A549 (cell line): ENCODE measurements around the gene MED22. TPM values are rescaled to one million over a fixed set of nuclear protein-coding genes. Genes with fewer than 3 reads are reported as not detected.
A peak's percentile ranks its signal among the peaks of the same experiment; 100 is the strongest.

Experiments used
- ATAC-seq, 2 experiments: fragments of 200-7000 bp in 1 of 2; fragments of >200 bp in 1 of 2; cut with Nextera tagmentation in 1 of 2; cut with Tn5 transposase in 1 of 2; 3 replicates each; pipeline versions ENCODE4 v1.8.0 to v1.9.1; 2018 to 2020; ENCODE audit warnings: mild to moderate bottlenecking in 1 of 2, moderate library complexity in 1 of 2
- CTCF ChIA-PET: fragments of 300-600 bp; sonication (Branson Sonifier 250); formaldehyde crosslinking; extraction: SDS; loops from one replicate; lab custom pipeline; 2021; ENCODE audit warnings: antibody characterized with exemption, inconsistent platforms; lab: Yijun Ruan, JAX
- POLR2A ChIA-PET: fragments of 350-600 bp; formaldehyde crosslinking; extraction: SDS; loops from one replicate; lab custom pipeline; 2021; ENCODE audit warnings: antibody characterized with exemption, inconsistent platforms; lab: Yijun Ruan, JAX
- DNase-seq, 2 experiments: peaks; one replicate each; pipeline versions ENCODE4 v3.0.0 to v3.0.0-alpha.2; 2011 to 2016; ENCODE audit warnings: low read depth in 1 of 2, low spot score in 1 of 2
- FAIRE-seq: peaks from 2 replicates; lab custom pipeline; 2011; peaks lifted over from hg19 to GRCh38; lab: Jason Lieb, UNC
- H3K27ac ChIP-seq, 2 experiments: fragments of >200 bp; sonication (Bioruptor Twin); formaldehyde crosslinking; 3 replicates each; pipeline ENCODE4 v1.5.1; 2016 to 2017
- H3K4me1 ChIP-seq: fragments of >200 bp; sonication (Bioruptor Twin); formaldehyde crosslinking; 3 replicates; pipeline ENCODE4 v1.6.1; 2016
- H3K4me2 ChIP-seq: fragments of >200 bp; sonication (Bioruptor Twin); formaldehyde crosslinking; 3 replicates; pipeline ENCODE4 v1.6.1; 2016
- H3K4me3 ChIP-seq: fragments of >200 bp; sonication (Bioruptor Twin); formaldehyde crosslinking; 3 replicates; pipeline ENCODE4 v1.5.1; 2016
- H3K9me3 ChIP-seq: fragments of >200 bp; sonication (Bioruptor Twin); formaldehyde crosslinking; 3 replicates; pipeline ENCODE4 v1.6.1; 2016
- ATOH8 ChIP-seq: fragments of 250-450 bp; sonication (Bioruptor Pico); IDR thresholded peaks from 2 replicates; pipeline ENCODE4 v1.5.0; 2020; ENCODE audit warnings: low read depth, mild to moderate bottlenecking, moderate library complexity
- BCL3 ChIP-seq: fragments of >200 bp; sonication (Bioruptor Twin); formaldehyde crosslinking; IDR thresholded peaks from 3 replicates; pipeline ENCODE4 v1.6.1; 2016
- CBX2 ChIP-seq: fragments of 200-600 bp; sonication (generic); IDR thresholded peaks from 2 replicates; pipeline ENCODE4 v1.6.1; 2016; ENCODE audit warnings: low read depth, mild to moderate bottlenecking, borderline replicate concordance
- EP300 ChIP-seq, 2 experiments: fragments of >200 bp; sonication (Bioruptor Twin); formaldehyde crosslinking; IDR thresholded peaks; 2 replicates in 1 of 2; 3 replicates in 1 of 2; pipeline ENCODE4 v1.6.1; 2016 to 2017
- FOSB ChIP-seq: fragments of 250-450 bp; sonication (Bioruptor Pico); IDR thresholded peaks from 2 replicates; pipeline ENCODE4 v1.5.0; 2020; ENCODE audit warnings: mild to moderate bottlenecking, moderate library complexity
- GATA3 ChIP-seq: IDR thresholded peaks from 2 replicates; pipeline ENCODE4 v1.6.1; 2012; ENCODE audit warnings: borderline replicate concordance
- HOXB13 ChIP-seq: fragments of 250-450 bp; sonication (Bioruptor Pico); IDR thresholded peaks from 2 replicates; pipeline ENCODE4 v1.5.0; 2020; ENCODE audit warnings: low read depth, mild to moderate bottlenecking, moderate library complexity
- JUN ChIP-seq, 2 experiments: fragments of >200 bp; sonication (Bioruptor Twin); formaldehyde crosslinking; IDR thresholded peaks; 2 replicates in 1 of 2; 3 replicates in 1 of 2; pipeline ENCODE4 v1.6.1; 2016 to 2017
- JUNB ChIP-seq: fragments of >200 bp; sonication (Bioruptor Twin); formaldehyde crosslinking; IDR thresholded peaks from 2 replicates; pipeline ENCODE4 v1.6.1; 2016
- MAX ChIP-seq: IDR thresholded peaks from 2 replicates; pipeline ENCODE4 v1.6.1; 2012
- NFE2L2 ChIP-seq: fragments of 150-350 bp; conservative IDR thresholded peaks from 2 replicates; pipeline ENCODE4 v1.6.1; 2014; ENCODE audit warnings: low read length
- NR3C1 ChIP-seq: fragments of >200 bp; sonication (Bioruptor Twin); formaldehyde crosslinking; IDR thresholded peaks from 3 replicates; pipeline ENCODE4 v1.6.1; 2017
- POLR2A ChIP-seq: IDR thresholded peaks from 2 replicates; pipeline ENCODE4 v1.6.1; 2012; ENCODE audit warnings: mild to moderate bottlenecking, low read length
- TFCP2L1 ChIP-seq: fragments of 250-450 bp; sonication (Bioruptor Pico); IDR thresholded peaks from 2 replicates; pipeline ENCODE4 v1.5.0; 2021; ENCODE audit warnings: mild to moderate bottlenecking
- TP53 ChIP-seq: fragments of 250-450 bp; sonication (Bioruptor Pico); IDR thresholded peaks from 2 replicates; pipeline ENCODE4 v1.5.0; 2021; ENCODE audit warnings: mild to moderate bottlenecking, moderate library complexity
- WGBS: methylation state at CpG from one replicate; pipeline ENCODE4 v1.1.6; 2017; ENCODE audit errors: missing lambda C conversion rate; 5-methylcytosine and 5-hydroxymethylcytosine counted together
- polyA plus RNA-seq, 4 experiments: library from polyadenylated mRNA; depleted of rRNA in 3 of 4; stranded (reverse); fragments of >200 nt; fragmentation: RNase III in 1 of 4; extraction: RNeasy Plus Mini Kit Qiagen cat#74134 plus additional on column Dnase treatment in 1 of 4; gene quantifications; 2 replicates in 3 of 4; 3 replicates in 1 of 4; pipeline ENCODE4 v1.2.3, GENCODE V29; 2011 to 2017
- TF ChIP-seq, protein P1 (sequence below): fragments of >200 bp; sonication (Bioruptor Twin); formaldehyde crosslinking; IDR thresholded peaks from 3 replicates; pipeline ENCODE4 v1.5.1; 2016
- TF ChIP-seq, protein P2 (sequence below): IDR thresholded peaks from 2 replicates; pipeline ENCODE4 v1.6.1; 2012

Gene MED22
- polyA plus RNA-seq, 2 of the 4 experiments (the other 2 are of a cell fraction) = 15.7 to 22.0 TPM

- DNase-seq (no peak), FAIRE-seq (no peak), ATAC-seq (no peak)
- ChIA-PET POLR2A (interaction anchor here (1.1 kb wide), 1 partner anchor 167 kb away, joined by 3 read pairs; no protein-coding TSS in a partner anchor), CTCF (interaction anchor here (0.9 to 7.5 kb wide), 4 partner anchors 11 to 134 kb away, joined by 3 to 59 read pairs (median 4); no protein-coding TSS in a partner anchor)
- Histone ChIP-seq H3K4me1 (peaks cover 24% of the 10 kb centered on the region; the same call in 2 of the 3 replicates), H3K27ac (no peak overlapping the region), H3K9me3 (no peaks in the 10 kb centered on the region), H3K4me3 (no peak overlapping the region), H3K4me2 (no peak overlapping the region)
- 86% methylated on average over 8 of the region's 8 CpGs for WGBS
- TF ChIP-seq HOXB13 (CRISPR knock-in tag) = no peak
- peak in 1 of 2 experiments; percentile 28; a peak in 1 of 5 replicates for TF ChIP-seq JUN (IDR thresholded peaks at IDR 0.05)
- TF ChIP-seq NFE2L2 = no peak
- no peak for TF ChIP-seq NR3C1
- TF ChIP-seq CBX2 = no peak
- TF ChIP-seq GATA3 = no peak
- TF ChIP-seq POLR2A = peak; percentile 15; the same call in 1 of the 2 replicates
- TF ChIP-seq JUNB = no peak
- TF ChIP-seq MAX = no peak
- no peak; the same call in 1 of the 2 replicates for TF ChIP-seq FOSB (CRISPR knock-in tag)
These were observed 4.9 kb upstream of the MED22 start for GRCh38 chr9:133352635-133353340.

GRCh38 chr9:133351908-133352634 is 4.1 kb upstream of the MED22 start:
- DNase-seq = peak; percentile 72 to 83
- peak; percentile 19 to 42; a peak in 5 of 6 replicates for ATAC-seq
- WGBS = 83% methylated on average over 14 of the region's 14 CpGs
- ChIA-PET POLR2A (interaction anchor here (0.7 kb wide), 1 partner anchor 14 kb away, joined by 3 read pairs; no protein-coding TSS in a partner anchor), CTCF (interaction anchor here (0.7 to 1.7 kb wide), 7 partner anchors 10 to 166 kb away, joined by 3 to 8 read pairs (median 3); no protein-coding TSS in a partner anchor)
- Histone ChIP-seq H3K4me1 (peaks cover 19% of the 10 kb centered on the region; the same call in 2 of the 3 replicates), H3K4me2 (no peak overlapping the region), H3K4me3 (no peak overlapping the region), H3K27ac (no peak overlapping the region), H3K9me3 (no peaks in the 10 kb centered on the region)
- no peak for FAIRE-seq
- TF ChIP-seq TP53 = peak; percentile 14; the same call in 1 of the 2 replicates
- no peak for TF ChIP-seq ATOH8 (CRISPR knock-in tag)
- TF ChIP-seq, protein P1, sequence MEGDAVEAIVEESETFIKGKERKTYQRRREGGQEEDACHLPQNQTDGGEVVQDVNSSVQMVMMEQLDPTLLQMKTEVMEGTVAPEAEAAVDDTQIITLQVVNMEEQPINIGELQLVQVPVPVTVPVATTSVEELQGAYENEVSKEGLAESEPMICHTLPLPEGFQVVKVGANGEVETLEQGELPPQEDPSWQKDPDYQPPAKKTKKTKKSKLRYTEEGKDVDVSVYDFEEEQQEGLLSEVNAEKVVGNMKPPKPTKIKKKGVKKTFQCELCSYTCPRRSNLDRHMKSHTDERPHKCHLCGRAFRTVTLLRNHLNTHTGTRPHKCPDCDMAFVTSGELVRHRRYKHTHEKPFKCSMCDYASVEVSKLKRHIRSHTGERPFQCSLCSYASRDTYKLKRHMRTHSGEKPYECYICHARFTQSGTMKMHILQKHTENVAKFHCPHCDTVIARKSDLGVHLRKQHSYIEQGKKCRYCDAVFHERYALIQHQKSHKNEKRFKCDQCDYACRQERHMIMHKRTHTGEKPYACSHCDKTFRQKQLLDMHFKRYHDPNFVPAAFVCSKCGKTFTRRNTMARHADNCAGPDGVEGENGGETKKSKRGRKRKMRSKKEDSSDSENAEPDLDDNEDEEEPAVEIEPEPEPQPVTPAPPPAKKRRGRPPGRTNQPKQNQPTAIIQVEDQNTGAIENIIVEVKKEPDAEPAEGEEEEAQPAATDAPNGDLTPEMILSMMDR = peak; percentile 56
- peak; percentile 29; the same call in 1 of the 2 replicates for TF ChIP-seq MAX
- no peak for TF ChIP-seq FOSB (CRISPR knock-in tag)
- TF ChIP-seq BCL3 = 0 out of 3 replicates have a peak, but pooled peaks have one; percentile 30
- TF ChIP-seq JUN (IDR thresholded peaks at IDR 0.05) = peak; percentile 13 to 40; a peak in 2 of 5 replicates
- 0 out of 2 replicates have a peak, but pooled peaks have one; percentile 18 for TF ChIP-seq GATA3
- TF ChIP-seq, protein P2, sequence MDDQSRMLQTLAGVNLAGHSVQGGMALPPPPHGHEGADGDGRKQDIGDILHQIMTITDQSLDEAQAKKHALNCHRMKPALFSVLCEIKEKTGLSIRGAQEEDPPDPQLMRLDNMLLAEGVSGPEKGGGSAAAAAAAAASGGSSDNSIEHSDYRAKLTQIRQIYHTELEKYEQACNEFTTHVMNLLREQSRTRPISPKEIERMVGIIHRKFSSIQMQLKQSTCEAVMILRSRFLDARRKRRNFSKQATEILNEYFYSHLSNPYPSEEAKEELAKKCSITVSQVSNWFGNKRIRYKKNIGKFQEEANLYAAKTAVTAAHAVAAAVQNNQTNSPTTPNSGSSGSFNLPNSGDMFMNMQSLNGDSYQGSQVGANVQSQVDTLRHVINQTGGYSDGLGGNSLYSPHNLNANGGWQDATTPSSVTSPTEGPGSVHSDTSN = peak; percentile 70; the same call in 1 of the 2 replicates
- peak; percentile 10; the same call in 1 of the 2 replicates for TF ChIP-seq TFCP2L1
- no peak for TF ChIP-seq EP300 (IDR thresholded peaks at IDR 0.05)
